ENCODE measurements around the gene NF2.

The NF2 gene

DNA sequence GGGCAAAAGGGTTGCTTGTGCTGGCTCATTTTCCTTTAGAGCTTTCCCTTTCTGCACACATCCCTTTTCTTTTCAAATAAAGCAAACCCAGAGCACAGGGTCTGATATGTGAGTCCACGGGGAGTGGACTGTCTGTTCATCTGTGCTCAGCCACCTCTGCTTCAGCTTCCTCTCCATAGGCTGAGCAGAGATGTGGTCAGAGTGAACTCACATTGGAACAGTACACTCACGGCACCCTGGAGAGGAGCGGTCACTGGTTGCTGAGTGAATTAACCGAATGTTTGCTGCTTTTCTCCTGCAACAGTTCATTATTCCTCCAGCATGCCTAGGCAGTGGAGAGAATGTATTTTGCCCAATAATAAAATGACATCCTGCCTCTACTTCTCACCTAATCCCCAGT lies 80.1 kb downstream of the NF2 start:
- FAIRE-seq: no peak
- TF ChIP-seq POLR2A (IDR thresholded peaks at IDR 0.05; ENCODE audit: low read depth, low read length) (no peak), POLR2AphosphoS5 (IDR thresholded peaks at IDR 0.05; ENCODE audit: low read depth, low read length) (no peak), PAX5 (IDR thresholded peaks at IDR 0.05; ENCODE audit: insufficient read depth, low read length, severe bottlenecking) (no peak), SPI1 (IDR thresholded peaks at IDR 0.05; ENCODE audit: low read depth, low read length) (no peak), POU2F2 (IDR thresholded peaks at IDR 0.05; ENCODE audit: low read depth, low read length) (no peak), TAF1 (IDR thresholded peaks at IDR 0.05; ENCODE audit: low read depth, low read length) (no peak)
- DNase-seq (ENCODE audit: insufficient read length, low spot score): no peak

- DNase-seq (ENCODE audit: insufficient read length, low spot score) (no peak), FAIRE-seq (no peak)
- TF ChIP-seq SPI1 (IDR thresholded peaks at IDR 0.05; ENCODE audit: low read depth, low read length) (peak; percentile 82), POLR2A (IDR thresholded peaks at IDR 0.05; ENCODE audit: low read depth, low read length) (no peak)
Observed at GRCh38 chr22:29684244-29684643, 80.8 kb downstream of the NF2 start.

- DNase-seq (ENCODE audit: insufficient read length, low spot score): no peak
- no peak for FAIRE-seq
- TF ChIP-seq SPI1 (IDR thresholded peaks at IDR 0.05; ENCODE audit: low read depth, low read length) (no peak), POU2F2 (IDR thresholded peaks at IDR 0.05; ENCODE audit: low read depth, low read length) (no peak), POLR2A (IDR thresholded peaks at IDR 0.05; ENCODE audit: low read depth, low read length) (no peak), PAX5 (IDR thresholded peaks at IDR 0.05; ENCODE audit: insufficient read depth, low read length, severe bottlenecking) (no peak), POLR2AphosphoS5 (IDR thresholded peaks at IDR 0.05; ENCODE audit: low read depth, low read length) (no peak), TAF1 (IDR thresholded peaks at IDR 0.05; ENCODE audit: low read depth, low read length) (no peak)
Observed at GRCh38 chr22:29689206-29689879, 85.9 kb downstream of the NF2 start.

- FAIRE-seq: peak; percentile 58
- TF ChIP-seq TAF1 (IDR thresholded peaks at IDR 0.05; ENCODE audit: low read depth, low read length): no peak
- no peak for TF ChIP-seq POLR2A (IDR thresholded peaks at IDR 0.05; ENCODE audit: low read depth, low read length)
- TF ChIP-seq PAX5 (IDR thresholded peaks at IDR 0.05; ENCODE audit: insufficient read depth, low read length, severe bottlenecking): no peak
- no peak for TF ChIP-seq SPI1 (IDR thresholded peaks at IDR 0.05; ENCODE audit: low read depth, low read length)
- no peak for TF ChIP-seq POLR2AphosphoS5 (IDR thresholded peaks at IDR 0.05; ENCODE audit: low read depth, low read length)
- TF ChIP-seq POU2F2 (IDR thresholded peaks at IDR 0.05; ENCODE audit: low read depth, low read length): no peak
- no peak for DNase-seq (ENCODE audit: insufficient read length, low spot score)
Observed at GRCh38 chr22:29689880-29690213, 86.4 kb downstream of the NF2 start.

GRCh38 chr22:29690476-29690875 lies 87.0 kb downstream of the NF2 start:
- no peak for DNase-seq (ENCODE audit: insufficient read length, low spot score)
- FAIRE-seq: no peak
- TF ChIP-seq TAF1 (IDR thresholded peaks at IDR 0.05; ENCODE audit: low read depth, low read length) (no peak), POU2F2 (IDR thresholded peaks at IDR 0.05; ENCODE audit: low read depth, low read length) (no peak), POLR2A (IDR thresholded peaks at IDR 0.05; ENCODE audit: low read depth, low read length) (no peak), PAX5 (IDR thresholded peaks at IDR 0.05; ENCODE audit: insufficient read depth, low read length, severe bottlenecking) (no peak), POLR2AphosphoS5 (IDR thresholded peaks at IDR 0.05; ENCODE audit: low read depth, low read length) (no peak), SPI1 (IDR thresholded peaks at IDR 0.05; ENCODE audit: low read depth, low read length) (no peak)

DNA sequence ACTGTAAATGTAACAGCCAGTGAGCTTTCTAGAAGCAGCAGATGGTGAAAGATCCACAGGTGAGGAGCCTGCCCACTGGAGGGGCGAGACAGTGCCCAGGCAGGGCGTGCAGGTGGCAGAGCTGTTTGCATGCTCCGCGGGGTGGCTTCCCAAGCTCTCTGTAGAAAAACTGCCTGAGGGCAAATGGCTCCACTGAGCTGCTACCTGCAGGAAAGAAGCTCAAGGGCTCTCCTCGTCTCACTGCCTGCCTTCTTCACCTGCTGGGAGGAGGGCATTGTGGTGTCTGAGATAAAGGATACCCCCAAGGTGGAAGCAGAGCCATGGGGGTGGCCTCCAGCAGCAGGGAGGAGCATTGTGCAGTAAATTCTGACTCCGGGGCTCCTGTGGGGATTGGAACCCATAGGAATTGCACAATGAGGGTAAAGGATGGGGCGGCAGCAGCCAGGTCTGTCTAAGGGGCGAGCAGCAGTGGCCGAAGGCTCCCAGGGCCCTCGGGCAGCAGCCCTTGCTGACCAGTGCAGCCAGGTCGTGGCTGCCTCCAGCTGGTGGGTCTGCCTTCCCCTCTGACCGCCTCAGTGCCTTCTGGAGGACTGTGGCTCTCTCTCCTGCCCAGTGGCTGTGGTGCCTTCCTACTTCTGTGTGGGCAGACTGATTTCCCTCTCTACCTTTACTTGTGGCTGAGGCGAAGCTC lies 88.3 kb downstream of the NF2 start:
- TF ChIP-seq POLR2A (IDR thresholded peaks at IDR 0.05; ENCODE audit: low read depth, low read length): no peak
- TF ChIP-seq SPI1 (IDR thresholded peaks at IDR 0.05; ENCODE audit: low read depth, low read length): no peak
- no peak for TF ChIP-seq TAF1 (IDR thresholded peaks at IDR 0.05; ENCODE audit: low read depth, low read length)
- no peak for TF ChIP-seq POLR2AphosphoS5 (IDR thresholded peaks at IDR 0.05; ENCODE audit: low read depth, low read length)
- TF ChIP-seq PAX5 (IDR thresholded peaks at IDR 0.05; ENCODE audit: insufficient read depth, low read length, severe bottlenecking): no peak
- no peak for TF ChIP-seq POU2F2 (IDR thresholded peaks at IDR 0.05; ENCODE audit: low read depth, low read length)
- DNase-seq (ENCODE audit: insufficient read length, low spot score): no peak
- no peak for FAIRE-seq

DNA sequence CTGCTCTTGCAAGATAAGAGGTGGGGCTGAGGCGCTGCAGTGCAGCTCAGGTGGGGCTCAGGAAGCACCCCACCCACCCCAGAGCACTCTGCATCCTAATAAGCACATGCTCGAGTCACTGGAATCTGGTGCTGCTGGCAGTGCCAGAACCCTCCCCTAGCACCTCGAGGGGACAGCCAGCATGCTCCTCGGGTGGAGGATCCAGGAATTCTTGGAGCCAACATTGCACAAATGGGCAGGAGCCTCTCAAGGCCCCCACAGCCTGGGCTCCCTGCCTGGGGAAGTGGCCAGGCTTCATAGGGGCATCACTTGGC lies 88.9 kb downstream of the NF2 start:
- no peak for FAIRE-seq
- TF ChIP-seq POLR2AphosphoS5 (IDR thresholded peaks at IDR 0.05; ENCODE audit: low read depth, low read length): no peak
- TF ChIP-seq SPI1 (IDR thresholded peaks at IDR 0.05; ENCODE audit: low read depth, low read length): no peak
- TF ChIP-seq POU2F2 (IDR thresholded peaks at IDR 0.05; ENCODE audit: low read depth, low read length): no peak
- TF ChIP-seq POLR2A (IDR thresholded peaks at IDR 0.05; ENCODE audit: low read depth, low read length): no peak
- TF ChIP-seq TAF1 (IDR thresholded peaks at IDR 0.05; ENCODE audit: low read depth, low read length): no peak
- no peak for TF ChIP-seq PAX5 (IDR thresholded peaks at IDR 0.05; ENCODE audit: insufficient read depth, low read length, severe bottlenecking)
- no peak for DNase-seq (ENCODE audit: insufficient read length, low spot score)

DNA sequence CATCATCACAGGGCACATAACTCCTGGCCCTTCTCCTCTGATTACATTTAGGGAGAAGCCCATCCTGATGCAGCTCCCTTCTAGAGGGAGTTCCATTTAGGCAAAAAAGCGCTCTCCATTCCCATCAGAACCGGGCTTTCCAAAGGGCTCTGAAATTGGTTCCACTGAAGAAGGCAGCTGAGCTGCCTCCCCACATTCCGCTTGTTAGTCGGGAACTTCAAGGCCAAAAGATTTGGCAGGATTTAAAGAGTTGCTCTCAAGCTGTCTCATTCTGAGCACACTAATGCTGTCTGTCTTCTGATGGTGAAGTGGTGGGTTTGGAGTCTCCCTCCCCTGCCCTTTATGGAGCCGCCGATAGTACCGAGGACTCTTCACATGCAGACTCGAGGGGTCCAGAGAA lies 89.7 kb downstream of the NF2 start:
- no peak for FAIRE-seq

DNA sequence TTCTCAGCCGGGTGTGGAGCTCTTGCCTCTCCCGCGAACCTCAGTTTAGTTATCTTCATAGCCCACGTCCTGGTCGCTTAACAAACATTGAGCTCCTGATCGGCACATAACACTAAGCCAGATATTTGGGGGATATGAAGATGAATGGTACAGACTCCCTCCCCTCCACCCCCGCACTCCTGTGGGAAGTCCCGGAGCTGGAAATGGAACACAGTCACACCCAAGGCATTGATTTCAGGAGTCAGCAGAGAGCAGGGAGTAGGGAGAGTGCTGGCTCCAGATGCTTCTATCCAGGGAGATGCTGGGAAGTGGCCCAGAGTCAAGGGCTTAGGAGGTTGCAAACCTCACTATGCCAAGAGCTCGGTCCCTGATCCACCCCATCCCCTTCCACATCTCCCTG lies 90.2 kb downstream of the NF2 start:
- FAIRE-seq: no peak
- no peak for DNase-seq (ENCODE audit: insufficient read length, low spot score)

More for the DNA sequence above, 89.7 kb downstream of the NF2 start:
- TF ChIP-seq PAX5 (IDR thresholded peaks at IDR 0.05; ENCODE audit: insufficient read depth, low read length, severe bottlenecking): no peak
- TF ChIP-seq POLR2AphosphoS5 (IDR thresholded peaks at IDR 0.05; ENCODE audit: low read depth, low read length): no peak
- TF ChIP-seq SPI1 (IDR thresholded peaks at IDR 0.05; ENCODE audit: low read depth, low read length): no peak
- no peak for TF ChIP-seq TAF1 (IDR thresholded peaks at IDR 0.05; ENCODE audit: low read depth, low read length)
- TF ChIP-seq POU2F2 (IDR thresholded peaks at IDR 0.05; ENCODE audit: low read depth, low read length): no peak
- no peak for TF ChIP-seq POLR2A (IDR thresholded peaks at IDR 0.05; ENCODE audit: low read depth, low read length)
- DNase-seq (ENCODE audit: insufficient read length, low spot score): no peak

More for the DNA sequence above, 90.2 kb downstream of the NF2 start:
- TF ChIP-seq TAF1 (IDR thresholded peaks at IDR 0.05; ENCODE audit: low read depth, low read length) (no peak), POU2F2 (IDR thresholded peaks at IDR 0.05; ENCODE audit: low read depth, low read length) (no peak), POLR2A (IDR thresholded peaks at IDR 0.05; ENCODE audit: low read depth, low read length) (no peak), SPI1 (IDR thresholded peaks at IDR 0.05; ENCODE audit: low read depth, low read length) (no peak), POLR2AphosphoS5 (IDR thresholded peaks at IDR 0.05; ENCODE audit: low read depth, low read length) (no peak), PAX5 (IDR thresholded peaks at IDR 0.05; ENCODE audit: insufficient read depth, low read length, severe bottlenecking) (no peak)
